Effector memory CD8-positive, alpha-beta T cell (primary cell): ENCODE data around the gene ACTBL2.

Experiments
- ATAC-seq: fragments of 150-1000 bp; cut with Tn5 transposase; replicated peaks from 2 replicates; pipeline ENCODE4 v1.10.0; 2021; ENCODE audit warnings: mild to moderate bottlenecking, moderate library complexity
- DNase-seq, 3 experiments: peaks; one replicate each; pipeline ENCODE4 v3.0.0; 2021
- H3K27ac Mint-ChIP-seq, 2 donors: one replicate each; pipeline ENCODE4 v1.8.0; 2022; ENCODE audit warnings: mild to moderate bottlenecking in 2 of 2, mixed read lengths in 2 of 2, moderate library complexity in 2 of 2
- H3K27me3 Mint-ChIP-seq, 2 donors: one replicate each; pipeline ENCODE4 v1.8.0; 2022; ENCODE audit warnings: mixed read lengths in 2 of 2
- H3K36me3 Mint-ChIP-seq: one replicate; pipeline ENCODE4 v1.8.0; 2022; ENCODE audit warnings: mild to moderate bottlenecking, moderate library complexity, mixed read lengths; ENCODE audit not compliant: insufficient read depth
- H3K4me1 Mint-ChIP-seq, 2 donors: one replicate each; pipeline ENCODE4 v1.8.0; 2022; ENCODE audit warnings: low read depth in 2 of 2, mixed read lengths in 2 of 2
- H3K4me3 Mint-ChIP-seq, 2 donors: one replicate each; pipeline ENCODE4 v1.8.0; 2022; ENCODE audit warnings: mild to moderate bottlenecking in 2 of 2, mixed read lengths in 2 of 2, moderate library complexity in 2 of 2
- H3K9me3 Mint-ChIP-seq, 2 donors: one replicate each; pipeline ENCODE4 v1.8.0; 2022; ENCODE audit warnings: mixed read lengths in 2 of 2

Gene ACTBL2

GRCh38 chr5:57450991-57451876 lies 31.4 kb downstream of the ACTBL2 start:
- no peaks in the 10 kb centered on the region for H3K4me1 Mint-ChIP-seq
- no peak overlapping the region for H3K27ac Mint-ChIP-seq
- peaks cover 8 to 10% of the 10 kb centered on the region in 2 donors for H3K27me3 Mint-ChIP-seq
- no peaks in the 10 kb centered on the region for H3K36me3 Mint-ChIP-seq
- DNase-seq (no peak), ATAC-seq (no peak)
- no peak overlapping the region for H3K4me3 Mint-ChIP-seq
- peaks cover 0 to 2% of the 10 kb centered on the region in 2 donors for H3K9me3 Mint-ChIP-seq

GRCh38 chr5:57448751-57449150 lies 33.9 kb downstream of the ACTBL2 start:
- DNase-seq, result no peak
- no peak overlapping the region for H3K4me3 Mint-ChIP-seq
- no peaks in the 10 kb centered on the region for H3K36me3 Mint-ChIP-seq
- no peak for ATAC-seq
- no peak overlapping the region for H3K27ac Mint-ChIP-seq
- no peaks in the 10 kb centered on the region for H3K4me1 Mint-ChIP-seq
- H3K9me3 Mint-ChIP-seq, result peaks cover 0 to 2% of the 10 kb centered on the region in 2 donors
- peaks cover 14 to 32% of the 10 kb centered on the region in 2 donors for H3K27me3 Mint-ChIP-seq

GRCh38 chr5:57448287-57448686 lies 34.3 kb downstream of the ACTBL2 start:
- Mint-ChIP-seq H3K27me3 (peaks cover 14 to 37% of the 10 kb centered on the region in 2 donors), H3K36me3 (no peaks in the 10 kb centered on the region)

GRCh38 chr5:57447658-57448057 lies 35.0 kb downstream of the ACTBL2 start:
- no peak for DNase-seq
- peaks cover 14 to 40% of the 10 kb centered on the region in 2 donors for H3K27me3 Mint-ChIP-seq
- H3K4me1 Mint-ChIP-seq, result no peaks in the 10 kb centered on the region
- no peak overlapping the region for H3K4me3 Mint-ChIP-seq
- ATAC-seq, result no peak
- H3K36me3 Mint-ChIP-seq, result no peaks in the 10 kb centered on the region
- H3K27ac Mint-ChIP-seq, result no peak overlapping the region
- peaks cover 0 to 2% of the 10 kb centered on the region in 2 donors for H3K9me3 Mint-ChIP-seq

More at GRCh38 chr5:57448287-57448686, 34.3 kb downstream of the ACTBL2 start:
- no peak for ATAC-seq
- H3K4me3 Mint-ChIP-seq, result no peak overlapping the region
- no peak for DNase-seq
- H3K9me3 Mint-ChIP-seq, result peaks cover 0 to 2% of the 10 kb centered on the region in 2 donors
- no peaks in the 10 kb centered on the region for H3K4me1 Mint-ChIP-seq
- no peak overlapping the region for H3K27ac Mint-ChIP-seq

- no peak for ATAC-seq
- no peak for DNase-seq
- peaks cover 14 to 40% of the 10 kb centered on the region in 2 donors for H3K27me3 Mint-ChIP-seq
- no peaks in the 10 kb centered on the region for H3K4me1 Mint-ChIP-seq
- H3K36me3 Mint-ChIP-seq, result no peaks in the 10 kb centered on the region
- H3K9me3 Mint-ChIP-seq, result peaks cover 0 to 2% of the 10 kb centered on the region in 2 donors
- no peak overlapping the region for H3K4me3 Mint-ChIP-seq
- H3K27ac Mint-ChIP-seq, result no peak overlapping the region
Observed at GRCh38 chr5:57446966-57447365, 35.6 kb downstream of the ACTBL2 start.

GRCh38 chr5:57445705-57446037 lies 36.9 kb downstream of the ACTBL2 start:
- Mint-ChIP-seq H3K36me3 (no peaks in the 10 kb centered on the region), H3K4me1 (no peaks in the 10 kb centered on the region), H3K4me3 (no peak overlapping the region), H3K27me3 (peaks cover 12 to 38% of the 10 kb centered on the region in 2 donors), H3K9me3 (peaks cover 0 to 2% of the 10 kb centered on the region in 2 donors), H3K27ac (no peak overlapping the region)
- DNase-seq (no peak), ATAC-seq (no peak)

- Mint-ChIP-seq H3K4me3 (no peak overlapping the region), H3K36me3 (no peaks in the 10 kb centered on the region), H3K9me3 (no peaks in the 10 kb centered on the region), H3K27ac (no peak overlapping the region), H3K27me3 (peaks cover 7 to 32% of the 10 kb centered on the region in 2 donors), H3K4me1 (no peaks in the 10 kb centered on the region)
- ATAC-seq (no peak), DNase-seq (no peak)
Observed at GRCh38 chr5:57445006-57445704, 37.5 kb downstream of the ACTBL2 start.

- H3K4me3 Mint-ChIP-seq, result no peak overlapping the region
- H3K4me1 Mint-ChIP-seq, result no peaks in the 10 kb centered on the region
- no peaks in the 10 kb centered on the region for H3K36me3 Mint-ChIP-seq
- H3K9me3 Mint-ChIP-seq, result no peaks in the 10 kb centered on the region
- peaks cover 11 to 30% of the 10 kb centered on the region in 2 donors for H3K27me3 Mint-ChIP-seq
- ATAC-seq (no peak), DNase-seq (no peak)
- H3K27ac Mint-ChIP-seq, result no peak overlapping the region
Observed at GRCh38 chr5:57442080-57442839, 40.4 kb downstream of the ACTBL2 start.

GRCh38 chr5:57441557-57441956 lies 41.1 kb downstream of the ACTBL2 start:
- no peak overlapping the region for H3K4me3 Mint-ChIP-seq
- no peak for ATAC-seq
- no peaks in the 10 kb centered on the region for H3K4me1 Mint-ChIP-seq
- H3K9me3 Mint-ChIP-seq, result no peaks in the 10 kb centered on the region
- H3K27me3 Mint-ChIP-seq, result peaks cover 14 to 30% of the 10 kb centered on the region in 2 donors
- no peaks in the 10 kb centered on the region for H3K36me3 Mint-ChIP-seq
- DNase-seq, result no peak
- H3K27ac Mint-ChIP-seq, result no peak overlapping the region

GRCh38 chr5:57439601-57440000 lies 43.0 kb downstream of the ACTBL2 start:
- ATAC-seq (no peak), DNase-seq (no peak)
- no peaks in the 10 kb centered on the region for H3K36me3 Mint-ChIP-seq
- H3K27me3 Mint-ChIP-seq, result peaks cover 8 to 16% of the 10 kb centered on the region in 2 donors
- no peak overlapping the region for H3K4me3 Mint-ChIP-seq
- no peaks in the 10 kb centered on the region for H3K9me3 Mint-ChIP-seq
- H3K27ac Mint-ChIP-seq, result no peak overlapping the region
- H3K4me1 Mint-ChIP-seq, result no peaks in the 10 kb centered on the region

GRCh38 chr5:57437976-57438805 lies 44.4 kb downstream of the ACTBL2 start:
- no peaks in the 10 kb centered on the region for H3K4me1 Mint-ChIP-seq
- H3K36me3 Mint-ChIP-seq, result no peaks in the 10 kb centered on the region
- DNase-seq (no peak), ATAC-seq (no peak)
- H3K27me3 Mint-ChIP-seq, result peaks cover 2 to 8% of the 10 kb centered on the region in 2 donors
- no peak overlapping the region for H3K27ac Mint-ChIP-seq
- H3K9me3 Mint-ChIP-seq, result no peaks in the 10 kb centered on the region
- no peak overlapping the region for H3K4me3 Mint-ChIP-seq

- Mint-ChIP-seq H3K36me3 (no peaks in the 10 kb centered on the region), H3K4me3 (no peak overlapping the region), H3K27me3 (peaks cover 0 to 8% of the 10 kb centered on the region in 2 donors), H3K9me3 (no peaks in the 10 kb centered on the region), H3K4me1 (no peaks in the 10 kb centered on the region), H3K27ac (no peak overlapping the region)
- DNase-seq (no peak), ATAC-seq (no peak)
Observed at GRCh38 chr5:57436586-57436985, 46.0 kb downstream of the ACTBL2 start.

- no peak overlapping the region for H3K27ac Mint-ChIP-seq
- H3K4me3 Mint-ChIP-seq, result no peak overlapping the region
- H3K9me3 Mint-ChIP-seq, result no peaks in the 10 kb centered on the region
- no peaks in the 10 kb centered on the region for H3K4me1 Mint-ChIP-seq
- no peak for ATAC-seq
- no peaks in the 10 kb centered on the region for H3K36me3 Mint-ChIP-seq
- H3K27me3 Mint-ChIP-seq, result peaks cover 0 to 8% of the 10 kb centered on the region in 2 donors
- no peak for DNase-seq
Observed at GRCh38 chr5:57435701-57436134, 46.9 kb downstream of the ACTBL2 start.
